MV-4-11 (cell line): Measurements from ENCODE around the gene YY1.

Experiments used
- DNase-seq: peaks from one replicate; lab custom pipeline; 2025; lab: John Stamatoyannopoulos, UW

YY1 gene

DNA sequence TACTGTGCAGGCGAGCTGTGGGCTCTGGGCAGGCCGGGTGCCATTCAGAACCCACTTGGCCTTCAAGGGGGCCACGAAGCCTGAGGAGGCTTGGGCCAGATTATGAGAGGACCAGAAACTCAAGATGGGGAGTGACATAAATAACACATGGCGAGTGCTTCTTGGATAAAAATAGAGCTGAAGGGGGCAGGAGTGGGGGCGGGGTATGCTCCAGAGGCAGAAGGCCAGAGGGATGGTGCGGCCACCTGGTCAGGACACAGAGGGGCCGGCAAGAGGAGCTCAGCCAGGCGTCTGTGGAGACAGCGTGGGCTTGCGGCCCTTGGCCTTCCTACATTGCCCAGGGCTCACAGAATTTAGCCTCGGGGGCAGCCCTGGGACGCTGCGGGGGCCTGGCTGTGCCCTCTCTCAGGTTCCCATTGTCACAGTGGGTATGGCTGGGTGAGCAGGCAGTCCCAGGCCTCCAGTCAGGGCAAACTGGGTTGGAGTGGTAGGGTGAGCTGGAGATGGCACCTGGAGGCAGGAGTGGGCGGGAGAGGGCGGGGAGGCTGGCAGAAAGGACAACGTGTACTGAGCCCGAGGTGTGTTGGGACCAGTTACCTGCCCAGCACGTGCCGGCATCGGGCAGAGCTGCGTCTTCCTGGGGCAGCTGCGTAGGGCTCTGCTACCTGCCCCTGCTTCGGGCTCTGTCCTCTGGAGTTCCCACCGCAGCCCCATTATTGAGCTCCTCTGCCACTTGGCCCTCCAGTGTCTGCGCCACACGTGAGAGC, 74.7 kb downstream of the YY1 start:
- no peak for DNase-seq

GRCh38 chr14:100314724-100315123, 75.8 kb downstream of the YY1 start:
- no peak for DNase-seq

DNA sequence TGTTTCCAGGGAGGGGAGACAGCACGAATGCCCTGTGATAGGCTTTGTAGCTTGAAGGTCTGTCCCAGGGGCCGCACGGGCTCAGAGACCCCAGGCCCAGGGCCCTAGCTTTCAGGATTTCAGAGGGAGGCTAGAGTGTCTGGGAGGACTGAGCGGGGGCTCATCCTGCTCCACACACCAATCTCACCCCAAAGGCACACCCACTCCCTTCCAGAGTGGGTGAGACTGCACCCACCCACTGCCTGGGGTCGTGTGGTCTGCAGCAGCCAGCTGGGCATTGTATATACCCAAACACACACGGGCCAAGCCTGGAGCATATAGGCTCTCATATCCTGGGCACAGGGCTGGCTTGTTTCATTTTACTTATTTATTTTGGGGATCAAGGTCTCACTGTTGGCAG, 78.4 kb downstream of the YY1 start:
- DNase-seq = no peak

DNA sequence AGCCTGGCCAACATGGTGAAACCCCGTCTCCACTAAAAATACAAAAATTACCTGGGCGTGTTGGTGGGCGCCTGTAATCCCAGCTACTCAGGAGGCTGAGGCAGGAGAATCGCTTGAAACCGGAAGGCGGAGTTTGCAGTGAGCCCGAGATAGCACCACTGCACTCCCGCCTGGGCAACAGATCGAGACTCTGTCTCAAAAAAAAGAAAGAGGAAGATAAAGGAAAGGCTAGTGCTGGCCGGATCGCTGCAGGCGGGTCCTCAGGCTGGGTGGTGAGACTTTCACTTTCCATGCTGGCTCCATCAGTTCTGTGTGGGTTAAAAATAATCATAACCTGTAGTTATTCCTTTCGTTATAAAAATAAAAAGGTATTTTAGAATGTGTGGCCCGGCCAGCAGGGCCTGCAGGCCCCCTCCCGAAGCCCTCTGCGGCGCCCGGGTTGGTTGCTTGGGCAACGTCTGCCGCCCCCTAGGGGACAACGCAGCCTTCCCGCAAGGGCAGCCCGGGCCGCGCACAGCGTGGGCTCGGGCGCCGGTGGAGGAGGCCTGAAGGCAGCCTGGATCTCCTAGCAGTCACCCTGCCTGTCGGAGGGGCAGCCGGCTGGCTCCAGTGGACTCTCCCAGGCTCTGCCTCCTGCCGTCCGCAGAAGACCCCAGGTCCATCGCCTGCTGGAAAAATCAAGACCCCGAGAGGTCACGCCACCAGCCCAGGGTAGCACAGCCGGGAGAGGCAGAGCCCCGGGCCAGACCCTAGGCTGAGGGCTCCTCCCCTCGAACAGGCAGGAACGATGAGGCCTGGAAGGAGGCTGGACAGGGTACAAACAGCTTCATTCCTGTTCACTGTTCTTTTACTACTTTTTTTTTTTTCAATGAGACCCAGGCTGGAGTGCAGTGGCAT, 79.2 kb downstream of the YY1 start:
- DNase-seq = peak; percentile 67

GRCh38 chr14:100320157-100320856, 81.4 kb downstream of the YY1 start:
- DNase-seq = no peak

GRCh38 chr14:100321473-100322137, 82.7 kb downstream of the YY1 start:
- no peak for DNase-seq

- DNase-seq = no peak
Measured at GRCh38 chr14:100322138-100322957, 83.4 kb downstream of the YY1 start.

- DNase-seq = no peak
Measured at GRCh38 chr14:100323121-100323941, 84.4 kb downstream of the YY1 start, which contains the start of gene SLC25A47. Gene SLC25A47 (plus strand): TSS chr14:100323339. CDS start chr14:100323415, 76 bp downstream.

DNA sequence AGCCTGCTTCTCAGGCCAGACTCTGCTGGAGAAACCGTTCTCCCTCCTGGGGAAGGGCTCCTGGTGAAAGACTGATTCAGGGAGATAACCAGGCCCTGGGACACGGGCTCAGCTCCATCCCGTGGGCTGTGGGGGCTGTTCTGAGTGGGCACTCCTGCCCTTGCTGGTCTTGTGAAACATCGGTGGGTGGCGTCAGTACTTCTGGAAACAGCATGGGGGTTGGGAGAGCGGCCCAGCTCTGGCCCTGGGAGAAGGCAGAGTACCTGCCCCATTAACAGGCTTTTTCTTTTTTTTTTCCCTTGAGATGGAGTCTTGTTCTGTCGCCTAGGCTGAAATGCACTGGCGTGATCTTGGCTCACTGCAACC, 85.0 kb downstream of the YY1 start:
- no peak for DNase-seq

- DNase-seq = no peak
Measured at GRCh38 chr14:100325231-100325632, 86.3 kb downstream of the YY1 start.

DNA sequence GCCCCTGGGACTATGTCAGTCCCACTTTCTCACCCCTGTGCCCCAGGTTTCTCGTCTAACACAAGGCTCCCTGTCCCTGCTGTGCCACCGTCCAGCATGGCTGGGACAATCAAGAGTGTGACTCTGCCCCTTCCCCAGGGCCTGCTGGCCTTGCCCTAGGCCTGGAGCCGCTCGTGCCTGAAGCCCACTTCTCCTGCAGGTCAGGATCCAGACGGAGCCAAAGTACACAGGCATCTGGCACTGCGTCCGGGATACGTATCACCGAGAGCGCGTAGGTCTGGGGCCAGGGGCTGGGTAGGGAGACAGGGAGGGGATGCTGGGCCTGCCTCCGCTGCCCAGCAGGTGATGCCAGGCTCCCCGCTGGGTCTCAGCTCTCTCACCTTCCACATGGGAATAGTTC, 87.0 kb downstream of the YY1 start:
- no peak for DNase-seq

- no peak for DNase-seq
Measured at GRCh38 chr14:100327128-100327527, 88.2 kb downstream of the YY1 start.

DNA sequence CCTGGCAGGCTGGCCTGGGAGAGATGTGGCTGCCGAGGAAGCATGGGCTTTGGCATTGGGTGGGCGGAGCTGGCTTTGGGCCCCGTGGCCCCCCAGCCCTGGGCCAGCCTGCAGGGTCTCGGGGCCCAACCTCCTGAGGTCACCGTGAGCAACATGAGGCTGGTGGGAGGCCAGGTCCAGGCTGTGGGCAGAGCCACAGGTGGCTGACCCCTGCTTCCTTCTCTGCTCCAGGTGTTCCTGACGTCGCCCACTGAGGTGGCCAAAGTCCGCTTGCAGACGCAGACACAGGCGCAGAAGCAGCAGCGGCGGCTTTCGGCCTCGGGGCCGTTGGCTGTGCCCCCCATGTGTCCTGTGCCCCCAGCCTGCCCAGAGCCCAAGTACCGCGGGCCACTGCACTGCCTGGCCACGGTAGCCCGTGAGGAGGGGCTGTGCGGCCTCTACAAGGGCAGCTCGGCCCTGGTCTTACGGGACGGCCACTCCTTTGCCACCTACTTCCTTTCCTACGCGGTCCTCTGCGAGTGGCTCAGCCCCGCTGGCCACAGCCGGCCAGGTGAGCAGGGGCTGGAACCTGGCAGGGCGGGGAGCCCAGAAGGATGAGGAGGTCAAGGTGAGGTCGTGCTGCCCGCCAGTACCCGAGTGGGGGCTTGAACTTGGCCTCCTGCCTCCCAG, 89.7 kb downstream of the YY1 start:
- no peak for DNase-seq

DNA sequence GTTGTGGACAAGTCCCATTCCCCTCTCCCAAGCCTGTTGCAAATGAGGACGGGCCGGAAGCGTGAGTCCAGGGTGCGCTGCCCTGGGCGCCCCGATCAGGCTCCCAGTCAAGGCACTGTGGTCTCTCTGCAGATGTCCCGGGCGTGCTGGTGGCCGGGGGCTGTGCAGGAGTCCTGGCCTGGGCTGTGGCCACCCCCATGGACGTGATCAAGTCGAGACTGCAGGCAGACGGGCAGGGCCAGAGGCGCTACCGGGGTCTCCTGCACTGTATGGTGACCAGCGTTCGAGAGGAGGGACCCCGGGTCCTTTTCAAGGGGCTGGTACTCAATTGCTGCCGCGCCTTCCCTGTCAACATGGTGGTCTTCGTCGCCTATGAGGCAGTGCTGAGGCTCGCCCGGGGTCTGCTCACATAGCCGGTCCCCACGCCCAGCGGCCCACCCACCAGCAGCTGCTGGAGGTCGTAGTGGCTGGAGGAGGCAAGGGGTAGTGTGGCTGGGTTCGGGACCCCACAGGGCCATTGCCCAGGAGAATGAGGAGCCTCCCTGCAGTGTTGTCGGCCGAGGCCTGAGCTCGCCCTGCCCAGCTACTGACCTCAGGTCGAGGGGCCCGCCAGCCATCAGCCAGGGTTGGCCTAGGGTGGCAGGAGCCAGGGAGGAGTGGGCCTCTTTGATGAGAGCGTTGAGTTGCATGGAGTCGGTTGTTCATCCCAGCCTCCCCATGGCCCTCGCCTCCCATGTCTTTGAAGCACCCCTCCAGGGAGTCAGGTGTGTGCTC, 90.5 kb downstream of the YY1 start:
- DNase-seq = no peak

- no peak for DNase-seq
Measured at GRCh38 chr14:100330007-100330344, 91.0 kb downstream of the YY1 start.

DNA sequence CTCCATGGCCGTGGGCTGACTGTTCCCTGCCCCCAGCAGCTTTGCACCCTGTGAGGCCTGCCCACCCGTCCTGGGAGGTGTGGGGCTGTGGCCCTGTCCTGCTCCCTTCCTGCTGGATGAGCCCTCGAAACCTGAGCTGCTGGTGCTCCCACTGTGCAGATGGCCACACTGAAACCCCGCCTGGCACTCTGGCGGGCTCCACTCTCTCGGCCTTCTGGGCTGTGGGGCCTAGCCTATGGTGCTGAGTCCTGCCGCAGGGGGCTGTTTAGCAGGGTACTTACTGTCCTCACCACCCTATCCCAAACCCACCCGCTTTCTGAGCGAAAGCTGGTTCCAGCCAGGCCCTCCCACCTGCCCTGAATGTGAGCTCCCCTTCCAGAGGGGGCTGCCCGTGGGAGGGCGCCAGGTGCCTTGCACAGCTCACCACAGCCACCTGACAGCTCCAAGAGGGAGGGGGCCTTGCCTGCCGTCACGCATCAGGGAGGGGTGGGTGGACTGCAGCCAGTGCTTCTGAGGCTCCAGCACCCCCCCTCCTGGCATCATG, 91.5 kb downstream of the YY1 start:
- no peak for DNase-seq

DNA sequence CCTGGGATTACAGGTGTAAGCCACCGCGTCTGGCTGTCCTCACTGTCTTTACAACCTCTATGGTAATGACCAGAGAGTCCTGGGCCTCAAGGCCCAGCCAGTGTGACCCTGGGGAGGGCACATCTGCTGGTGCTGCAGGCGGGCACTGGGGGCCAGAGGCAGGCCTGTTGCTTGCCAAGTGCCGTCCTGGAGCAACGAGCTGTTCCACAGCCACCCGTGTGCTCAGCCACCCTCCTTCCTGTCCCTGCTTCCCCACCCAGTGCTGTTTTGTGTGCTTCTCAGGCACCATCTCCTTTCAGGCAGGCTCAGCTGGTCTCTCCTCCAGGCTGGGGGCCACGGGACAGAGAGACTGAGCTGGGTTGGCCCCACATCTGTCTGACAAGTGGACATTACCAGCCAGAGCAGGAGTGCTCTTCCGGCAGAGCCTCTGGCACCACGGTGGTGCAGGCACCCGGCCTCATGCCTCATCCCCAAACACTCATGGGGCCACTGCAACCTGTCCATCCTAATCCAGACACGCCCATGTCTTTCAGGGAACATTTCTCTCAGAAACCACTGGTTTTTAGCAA, 93.2 kb downstream of the YY1 start:
- DNase-seq = no peak
